Erythroblast (primary cell): ENCODE results near the gene SLC43A2.

Experiments used
- DNase-seq, 2 experiments: peaks; one replicate each; lab custom pipeline; 2025; lab: John Stamatoyannopoulos, UW
- GATA1 ChIP-seq: IDR thresholded peaks from 2 replicates; pipeline ENCODE4 v1.6.1; 2011; ENCODE audit warnings: low read depth, mild to moderate bottlenecking, control low read depth, low read length, moderate library complexity
- POLR2A ChIP-seq: IDR thresholded peaks from 2 replicates; pipeline ENCODE4 v1.6.1; 2011; ENCODE audit warnings: mild to moderate bottlenecking, low read length

The SLC43A2 gene

DNA sequence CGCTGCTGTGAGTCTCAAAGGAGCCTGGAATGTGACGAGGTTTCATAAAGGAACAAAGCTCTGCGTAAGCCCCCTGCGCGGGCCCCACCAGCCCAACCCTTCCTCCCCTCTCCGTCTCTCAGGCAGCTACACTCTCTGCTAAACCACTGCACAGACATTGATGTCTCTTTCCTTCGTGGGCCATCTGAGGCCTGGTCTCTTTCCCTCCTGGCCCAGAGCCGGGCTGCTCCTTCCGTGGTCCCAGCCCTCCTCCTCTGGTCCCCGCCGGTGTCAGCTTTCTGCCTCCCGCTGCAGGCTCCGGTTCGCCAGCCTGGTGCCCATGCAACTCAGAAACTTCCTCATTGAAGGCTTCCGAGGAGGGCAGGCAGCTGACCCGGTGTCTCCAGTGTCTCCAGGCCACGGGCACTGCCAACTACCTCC lies 9.5 kb upstream of the SLC43A2 start:
- DNase-seq, result no peak
- TF ChIP-seq GATA1, result no peak
- no peak for TF ChIP-seq POLR2A

DNA sequence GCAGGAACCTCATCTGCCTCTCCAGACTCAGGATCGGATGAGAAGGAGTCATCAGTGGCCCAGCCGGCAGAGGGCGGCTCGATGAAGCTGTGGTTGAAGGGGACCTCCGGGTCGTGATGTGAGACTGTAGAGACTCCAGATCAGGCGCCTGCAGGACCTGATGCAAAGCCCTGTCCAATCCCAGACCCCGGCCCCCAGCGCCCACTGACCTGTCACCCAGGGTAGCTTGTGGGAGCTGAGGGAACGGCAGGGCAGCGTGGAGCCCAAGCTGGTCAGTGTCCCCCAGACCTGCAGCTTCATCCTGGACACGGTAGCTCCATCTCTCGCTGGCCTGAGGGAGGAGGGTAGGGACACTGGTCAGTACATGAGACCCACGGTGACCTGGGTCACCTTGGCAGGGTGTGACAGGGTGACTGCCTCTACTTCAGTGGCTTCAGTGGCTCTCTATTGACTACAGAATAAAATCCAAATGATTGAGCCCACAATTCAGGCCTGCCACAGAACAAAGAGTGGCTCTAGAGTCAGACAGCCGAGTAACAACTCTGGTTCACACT lies 8.2 kb upstream of the SLC43A2 start:
- no peak for DNase-seq
- TF ChIP-seq POLR2A (no peak), GATA1 (no peak)

DNA sequence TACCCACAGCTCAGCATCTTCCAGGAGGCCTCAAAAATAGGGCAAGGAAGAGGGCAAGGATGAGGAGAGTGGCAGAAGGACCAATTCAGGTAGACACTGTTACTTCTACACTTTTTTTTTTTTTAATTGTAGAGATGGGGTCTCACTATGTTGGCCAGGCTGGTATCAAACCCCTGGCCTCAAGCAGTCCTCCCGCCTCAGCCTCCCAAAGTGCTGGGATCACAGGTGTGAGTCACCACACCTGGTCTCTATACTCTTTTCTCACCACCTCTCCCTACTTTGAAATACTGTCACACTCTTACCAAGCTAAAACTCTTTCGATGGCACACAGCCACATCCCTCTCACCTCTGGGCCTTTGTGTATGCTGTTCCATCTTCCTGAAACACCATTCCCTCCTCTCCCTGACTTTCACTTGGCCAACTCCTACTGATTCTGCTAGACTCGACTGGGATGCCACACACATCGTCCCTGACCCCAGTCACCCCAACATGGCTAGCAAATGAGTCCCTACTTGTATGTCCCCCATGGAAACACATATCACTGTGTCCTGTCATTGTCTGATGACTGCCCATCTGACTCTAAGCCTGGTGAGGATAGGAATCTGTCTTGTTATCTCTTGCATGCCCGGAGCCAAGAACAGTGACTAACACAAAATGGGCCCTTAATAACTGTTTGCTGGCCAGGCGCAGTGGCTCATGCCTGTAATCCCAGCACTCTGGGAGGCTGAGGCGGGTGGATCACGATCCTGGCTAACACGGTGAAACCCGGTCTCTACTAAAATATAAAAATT lies 7.2 kb upstream of the SLC43A2 start:
- no peak for TF ChIP-seq GATA1
- no peak for TF ChIP-seq POLR2A
- DNase-seq, result peak; percentile 52 to 76

DNA sequence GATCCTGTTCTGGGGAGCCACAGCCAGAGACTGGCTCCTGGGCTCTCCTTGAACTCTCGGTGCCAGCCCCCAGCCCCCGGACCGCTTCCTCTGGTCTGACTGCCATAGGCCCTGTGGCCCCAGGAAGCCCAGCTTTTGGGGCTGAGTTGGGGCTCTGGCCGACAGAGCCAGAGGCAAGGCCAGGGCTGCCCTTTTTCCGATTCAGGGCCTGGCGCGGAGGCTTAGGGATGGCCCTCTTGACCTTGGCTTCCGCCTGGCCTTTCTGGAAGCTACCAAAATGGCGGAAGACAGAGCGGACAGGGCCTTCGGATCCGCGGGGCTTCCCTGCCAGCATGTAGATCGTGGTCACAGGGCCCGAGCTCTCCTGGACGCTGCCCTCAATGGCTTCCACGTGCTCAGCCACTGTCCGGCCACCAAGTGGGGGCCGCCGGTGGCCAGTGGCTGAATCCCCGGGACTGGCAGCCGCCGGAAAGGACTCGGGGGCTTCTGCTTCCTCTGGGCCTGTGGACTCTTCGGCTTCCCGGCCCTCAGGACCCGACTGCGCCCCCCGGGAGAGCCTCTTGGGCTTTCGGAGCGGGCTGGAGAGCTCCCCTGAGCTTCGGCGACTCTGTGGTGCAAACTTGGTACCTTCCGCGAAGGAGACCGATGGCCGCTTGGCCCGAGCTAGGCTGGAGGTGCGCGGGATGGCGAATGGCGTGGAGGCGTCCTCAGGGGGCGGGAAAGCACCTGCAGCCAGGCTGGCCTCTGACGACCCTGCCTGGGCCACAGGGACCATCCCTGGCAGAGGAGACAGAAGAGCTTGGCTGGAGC lies 6.4 kb upstream of the SLC43A2 start:
- no peak for DNase-seq
- TF ChIP-seq GATA1 (no peak), POLR2A (no peak)

GRCh38 chr17:1630662-1631061 lies 2.0 kb upstream of the SLC43A2 start:
- DNase-seq, result no peak
- TF ChIP-seq POLR2A (no peak), GATA1 (no peak)

DNA sequence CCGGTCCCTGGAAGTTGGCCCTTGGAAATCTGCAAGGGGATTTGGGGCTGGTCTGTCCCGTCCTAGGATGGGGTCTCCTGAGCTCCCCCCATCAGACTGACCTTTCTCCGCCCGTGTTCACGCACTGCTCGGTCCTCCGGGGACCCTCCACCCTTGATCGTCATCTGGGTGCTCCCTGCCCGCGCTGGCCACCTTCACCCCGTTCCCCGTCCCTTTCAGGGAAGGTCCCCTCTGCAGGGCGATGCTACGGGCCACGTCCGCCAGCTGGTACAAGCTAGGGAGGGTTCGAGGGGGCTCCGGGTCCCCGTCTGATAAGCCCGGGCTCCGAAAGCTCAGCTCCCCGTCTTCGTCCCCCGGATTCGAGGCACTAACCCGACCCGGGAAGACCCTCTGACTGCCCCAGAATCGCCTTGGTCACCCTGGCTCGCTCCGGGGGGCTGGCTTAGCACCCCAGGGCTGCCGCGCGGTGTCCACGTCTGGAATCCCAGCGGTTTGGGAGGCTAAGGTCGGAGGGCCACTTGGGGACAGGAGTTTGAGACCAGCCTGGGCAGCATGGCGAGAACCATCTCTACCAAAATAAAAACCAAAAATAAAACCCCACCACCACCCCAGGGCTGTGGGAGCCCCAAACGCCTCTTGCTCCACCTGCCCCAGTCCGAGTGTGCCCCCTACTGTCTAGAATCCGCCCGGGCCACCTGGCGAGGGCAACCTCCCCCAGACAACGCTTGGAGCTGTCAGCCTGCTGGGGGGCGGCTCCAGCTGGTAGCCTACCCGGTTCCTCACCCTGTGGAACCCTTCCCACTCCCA lies 1.1 kb upstream of the SLC43A2 start:
- peak; percentile 78 to 87 for DNase-seq
- TF ChIP-seq GATA1, result no peak
- TF ChIP-seq POLR2A, result no peak

GRCh38 chr17:1628856-1629503 lies 346 bp upstream of the SLC43A2 start:
- peak; percentile 96 to 98 for DNase-seq
- TF ChIP-seq POLR2A (peak; percentile 65), GATA1 (no peak)

GRCh38 chr17:1627182-1627981 lies 1.3 kb downstream of the SLC43A2 start:
- peak; percentile 53 to 66 for DNase-seq
- no peak for TF ChIP-seq GATA1
- no peak for TF ChIP-seq POLR2A

DNA sequence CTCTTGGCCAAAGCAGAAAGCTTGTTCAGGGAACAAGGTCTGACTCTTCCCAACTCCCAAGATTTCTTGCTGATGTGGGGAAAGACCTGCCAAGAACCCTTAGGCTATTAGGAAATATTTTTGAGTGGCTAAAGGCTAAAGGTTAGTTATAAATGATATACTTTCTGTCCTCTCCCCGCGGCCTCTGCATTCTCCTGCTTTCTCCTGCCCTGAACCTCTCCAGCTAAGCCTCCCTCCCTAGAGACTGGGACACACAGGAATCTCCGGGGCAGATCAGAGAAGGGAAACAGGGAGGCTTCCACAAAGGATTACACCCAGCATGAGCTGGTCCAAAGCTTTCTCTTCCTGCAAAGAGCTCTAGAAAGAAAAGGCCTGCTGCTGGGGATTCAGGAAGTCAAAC lies 2.3 kb downstream of the SLC43A2 start:
- no peak for DNase-seq
- no peak for TF ChIP-seq GATA1
- TF ChIP-seq POLR2A, result no peak

GRCh38 chr17:1625581-1625980 lies 3.1 kb downstream of the SLC43A2 start:
- DNase-seq, result peak; percentile 56
- TF ChIP-seq GATA1 (no peak), POLR2A (no peak)

DNA sequence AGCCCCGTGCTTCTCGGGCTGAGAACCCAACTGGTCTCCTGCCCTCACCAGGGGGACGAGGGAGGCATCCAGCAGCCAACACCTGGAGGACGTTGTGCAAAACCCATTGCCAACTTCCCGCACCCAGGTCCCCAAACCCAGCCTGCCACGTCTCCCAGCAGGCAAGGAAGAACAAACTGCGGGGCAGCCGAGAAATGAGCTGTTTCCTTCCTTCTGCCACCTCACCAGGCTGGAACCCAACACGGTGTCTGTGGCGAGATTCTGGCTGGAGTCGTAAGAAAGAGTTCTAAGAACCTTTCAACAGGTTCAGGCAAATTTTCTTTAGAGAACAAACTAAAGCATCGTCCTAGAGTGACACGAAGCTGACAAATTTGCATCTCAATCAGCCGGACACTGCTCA lies 3.6 kb downstream of the SLC43A2 start:
- no peak for DNase-seq
- TF ChIP-seq POLR2A (no peak), GATA1 (no peak)

DNA sequence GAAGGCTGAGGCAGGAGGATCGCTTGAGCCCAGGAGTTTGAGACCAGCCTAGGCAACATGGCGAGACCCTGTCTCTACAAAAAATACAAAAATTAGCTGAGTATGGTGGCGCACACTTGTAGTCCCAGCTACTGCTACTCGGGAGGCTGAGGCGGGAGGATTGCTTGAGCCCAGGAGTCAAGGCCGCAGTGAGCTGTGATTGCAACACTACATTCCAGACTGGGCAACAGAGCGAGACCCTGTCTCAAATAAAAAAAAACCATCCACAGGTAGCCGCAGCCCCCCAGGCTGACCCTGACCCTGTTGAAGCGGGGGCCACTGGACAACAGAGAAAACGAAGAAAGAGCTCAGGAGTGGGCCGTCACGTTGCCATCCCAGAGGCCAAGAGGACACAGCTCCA lies 4.0 kb downstream of the SLC43A2 start:
- no peak for TF ChIP-seq POLR2A
- TF ChIP-seq GATA1, result no peak
- no peak for DNase-seq
